NB4 (cell line): ENCODE results near the gene C15orf62.
A peak's percentile ranks its signal among the peaks of the same experiment; 100 is the strongest.

Experiments
- DNase-seq: peaks from one replicate; pipeline ENCODE4 v3.0.0; 2010; ENCODE audit warnings: low read depth
- H3K4me3 ChIP-seq: one replicate; pipeline ENCODE4 v1.5.1; 2011; ENCODE audit warnings: mild to moderate bottlenecking, low read depth, low read length, moderate library complexity
- CTCF ChIP-seq: IDR thresholded peaks from one replicate; pipeline ENCODE4 v1.5.1; 2012; ENCODE audit warnings: low read depth, low read length
- MAX ChIP-seq: IDR thresholded peaks from 2 replicates; pipeline ENCODE4 v1.6.1; 2011; ENCODE audit warnings: low read depth, low read length
- MYC ChIP-seq: IDR thresholded peaks from 2 replicates; pipeline ENCODE4 v1.6.1; 2011; ENCODE audit warnings: low read depth, low read length
- POLR2A ChIP-seq: IDR thresholded peaks from 2 replicates; pipeline ENCODE4 v1.6.1; 2011; ENCODE audit warnings: mild to moderate bottlenecking; ENCODE audit not compliant: insufficient read length; ENCODE audit errors: extremely low read depth

Gene C15orf62

GRCh38 chr15:40766906-40767837 is 2.6 kb upstream of the C15orf62 start:
- TF ChIP-seq MYC (no peak), MAX (no peak), CTCF (no peak), POLR2A (no peak)
- H3K4me3 ChIP-seq, result no peak overlapping the region
- peak; percentile 74 for DNase-seq

GRCh38 chr15:40767838-40768500 is 1.8 kb upstream of the C15orf62 start:
- DNase-seq, result no peak
- H3K4me3 ChIP-seq, result no peak overlapping the region
- TF ChIP-seq MAX (no peak), MYC (no peak), POLR2A (no peak), CTCF (no peak)

GRCh38 chr15:40768521-40769273 is 1.1 kb upstream of the C15orf62 start:
- TF ChIP-seq MAX, result no peak
- TF ChIP-seq POLR2A, result no peak
- no peak for TF ChIP-seq CTCF
- no peak for TF ChIP-seq MYC
- no peak overlapping the region for H3K4me3 ChIP-seq
- peak; percentile 64 for DNase-seq

GRCh38 chr15:40770147-40770721 is 454 bp downstream of the C15orf62 start:
- peak; percentile 38 for DNase-seq
- no peak for TF ChIP-seq POLR2A
- no peak for TF ChIP-seq MYC
- peak; percentile 53 for TF ChIP-seq MAX
- no peak overlapping the region for H3K4me3 ChIP-seq

- no peak overlapping the region for H3K4me3 ChIP-seq
- TF ChIP-seq MYC (no peak), POLR2A (no peak), MAX (no peak), CTCF (no peak)
- DNase-seq, result no peak
These were observed 1.5 kb downstream of the C15orf62 start for GRCh38 chr15:40771242-40771641.
